DOHH2 (cell line): ENCODE results near the gene PODXL2.

ENCODE experiments used
- H3F3A ChIP-seq: fragments of 200-600 bp; sonication (generic), shearing (Covaris generic); 2 replicates; pipeline ENCODE4 v1.6.0; 2016; ENCODE audit warnings: antibody characterized with exemption, mild to moderate bottlenecking; ENCODE audit not compliant: control insufficient read depth, insufficient read depth
- H3K27ac ChIP-seq: fragments of 200-600 bp; sonication (generic); 2 replicates; pipeline ENCODE4 v1.5.1; 2014; ENCODE audit warnings: low read depth, mild to moderate bottlenecking, low read length, moderate library complexity
- H3K27me3 ChIP-seq: fragments of 200-600 bp; sonication (generic); 2 replicates; pipeline ENCODE4 v1.6.1; 2014; ENCODE audit warnings: mild to moderate bottlenecking, low read length, mixed read lengths; ENCODE audit not compliant: control insufficient read depth
- H3K36me3 ChIP-seq: fragments of 200-600 bp; sonication (generic); 2 replicates; pipeline ENCODE4 v1.6.1; 2014; ENCODE audit warnings: mild to moderate bottlenecking, low read length, moderate library complexity, mixed read lengths; ENCODE audit not compliant: control insufficient read depth
- H3K4me1 ChIP-seq: fragments of 200-600 bp; sonication (generic); 2 replicates; pipeline ENCODE4 v1.6.1; 2014; ENCODE audit warnings: mild to moderate bottlenecking, low read length, mixed read lengths; ENCODE audit not compliant: control insufficient read depth
- H3K4me2 ChIP-seq: fragments of 200-600 bp; sonication (generic); 2 replicates; pipeline ENCODE4 v1.6.0; 2014; ENCODE audit warnings: mild to moderate bottlenecking, low read length, moderate library complexity
- H3K4me3 ChIP-seq: fragments of 200-600 bp; sonication (generic); 2 replicates; pipeline ENCODE4 v1.5.1; 2014; ENCODE audit warnings: mild to moderate bottlenecking, low read length, mixed read lengths
- H3K79me2 ChIP-seq: fragments of 200-600 bp; sonication (generic); 2 replicates; pipeline ENCODE4 v1.6.1; 2014; ENCODE audit warnings: mild to moderate bottlenecking, low read length, mixed read lengths; ENCODE audit not compliant: control insufficient read depth
- H3K9me2 ChIP-seq: fragments of 200-600 bp; sonication (generic); replicated peaks from 2 replicates; pipeline ENCODE4 v1.6.1; 2014; ENCODE audit warnings: mild to moderate bottlenecking, low read length, mixed read lengths; ENCODE audit not compliant: control insufficient read depth
- H3K9me3 ChIP-seq: fragments of 200-600 bp; sonication (generic); 2 replicates; pipeline ENCODE4 v1.6.1; 2014; ENCODE audit warnings: antibody characterized with exemption, low read length, mixed read lengths; ENCODE audit not compliant: control insufficient read depth, insufficient read depth
- H4K20me1 ChIP-seq: fragments of 200-600 bp; sonication (generic); 2 replicates; pipeline ENCODE4 v1.6.0; 2014; ENCODE audit warnings: low read depth, mild to moderate bottlenecking, antibody characterized with exemption, low read length, moderate library complexity; ENCODE audit not compliant: control insufficient read depth, insufficient read depth
- EZH2phosphoT487 ChIP-seq: fragments of 200-600 bp; sonication (generic); IDR thresholded peaks from 2 replicates; pipeline ENCODE4 v1.6.1; 2017; ENCODE audit warnings: borderline replicate concordance, mild to moderate bottlenecking, antibody characterized with exemption, low read length, moderate library complexity, mixed read lengths
- TF ChIP-seq, protein P1 (sequence below): fragments of 200-600 bp; sonication (generic); IDR thresholded peaks from one replicate; pipeline ENCODE4 v1.5.1; 2014; ENCODE audit warnings: antibody characterized with exemption, mild to moderate bottlenecking, low read depth, low read length; ENCODE audit not compliant: poor library complexity, severe bottlenecking

PODXL2 gene

GRCh38 chr3:127665165-127665564, 36.2 kb downstream of the PODXL2 start:
- Histone ChIP-seq H3K79me2 (no peaks in the 10 kb centered on the region), H3K36me3 (no peaks in the 10 kb centered on the region), H3K9me3 (no peaks in the 10 kb centered on the region), H4K20me1 (no peaks in the 10 kb centered on the region), H3K9me2 (no peaks in the 10 kb centered on the region), H3K4me3 (no peak overlapping the region), H3K27me3 (0 out of 2 replicates have a peak, but pooled peaks cover 3% of the 10 kb centered on the region), H3F3A (no peaks in the 10 kb centered on the region), H3K4me1 (no peaks in the 10 kb centered on the region), H3K4me2 (no peak overlapping the region), H3K27ac (no peak overlapping the region)
- TF ChIP-seq, protein P1, sequence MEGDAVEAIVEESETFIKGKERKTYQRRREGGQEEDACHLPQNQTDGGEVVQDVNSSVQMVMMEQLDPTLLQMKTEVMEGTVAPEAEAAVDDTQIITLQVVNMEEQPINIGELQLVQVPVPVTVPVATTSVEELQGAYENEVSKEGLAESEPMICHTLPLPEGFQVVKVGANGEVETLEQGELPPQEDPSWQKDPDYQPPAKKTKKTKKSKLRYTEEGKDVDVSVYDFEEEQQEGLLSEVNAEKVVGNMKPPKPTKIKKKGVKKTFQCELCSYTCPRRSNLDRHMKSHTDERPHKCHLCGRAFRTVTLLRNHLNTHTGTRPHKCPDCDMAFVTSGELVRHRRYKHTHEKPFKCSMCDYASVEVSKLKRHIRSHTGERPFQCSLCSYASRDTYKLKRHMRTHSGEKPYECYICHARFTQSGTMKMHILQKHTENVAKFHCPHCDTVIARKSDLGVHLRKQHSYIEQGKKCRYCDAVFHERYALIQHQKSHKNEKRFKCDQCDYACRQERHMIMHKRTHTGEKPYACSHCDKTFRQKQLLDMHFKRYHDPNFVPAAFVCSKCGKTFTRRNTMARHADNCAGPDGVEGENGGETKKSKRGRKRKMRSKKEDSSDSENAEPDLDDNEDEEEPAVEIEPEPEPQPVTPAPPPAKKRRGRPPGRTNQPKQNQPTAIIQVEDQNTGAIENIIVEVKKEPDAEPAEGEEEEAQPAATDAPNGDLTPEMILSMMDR, result no peak
- no peak for TF ChIP-seq EZH2phosphoT487

DNA sequence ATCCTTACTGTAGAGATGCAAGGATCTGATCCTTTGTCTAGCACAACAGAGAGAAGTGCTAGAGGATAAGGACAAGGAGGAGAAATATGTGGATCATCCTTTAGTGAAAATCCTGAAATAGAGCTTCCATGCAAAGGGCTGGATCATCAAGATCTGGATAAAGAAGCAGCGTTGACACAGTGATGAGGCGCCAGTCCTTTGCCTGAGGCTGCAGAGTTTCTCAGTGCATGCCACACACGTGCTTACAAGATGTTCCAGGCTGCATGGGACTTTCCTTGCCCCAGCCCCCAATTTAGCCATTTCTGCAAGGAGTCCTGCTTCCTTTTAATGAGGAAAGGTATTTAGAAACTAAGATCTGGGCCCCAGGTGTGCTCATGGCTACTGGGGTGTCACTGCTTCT, 36.6 kb downstream of the PODXL2 start:
- Histone ChIP-seq H3K4me3 (no peak overlapping the region), H3K79me2 (no peaks in the 10 kb centered on the region), H3K36me3 (no peaks in the 10 kb centered on the region), H3K27me3 (no peaks in the 10 kb centered on the region), H3K27ac (no peak overlapping the region), H3K9me3 (no peaks in the 10 kb centered on the region), H3K9me2 (no peaks in the 10 kb centered on the region), H3K4me2 (no peak overlapping the region), H3K4me1 (no peaks in the 10 kb centered on the region), H4K20me1 (no peaks in the 10 kb centered on the region), H3F3A (no peaks in the 10 kb centered on the region)
- TF ChIP-seq, protein P1, result no peak
- TF ChIP-seq EZH2phosphoT487, result no peak

DNA sequence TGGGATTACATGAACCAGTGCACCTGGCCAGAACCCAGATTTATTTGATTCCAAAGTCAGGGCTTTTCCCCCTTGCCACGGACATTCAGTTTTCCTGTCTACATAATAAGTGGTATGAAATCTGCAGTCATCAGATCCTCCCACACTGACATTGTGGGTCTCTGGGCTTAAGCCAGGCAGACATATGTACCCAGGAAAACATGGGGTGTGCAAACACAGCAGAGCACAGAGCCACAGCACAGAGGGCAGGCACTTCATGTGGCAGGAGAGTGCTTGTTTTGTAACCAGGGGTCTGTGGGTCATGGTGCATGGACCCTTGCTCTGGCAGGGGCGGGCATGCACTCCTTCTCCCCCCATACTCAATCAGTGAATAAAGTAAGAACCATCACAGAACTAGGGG, 37.7 kb downstream of the PODXL2 start:
- no peaks in the 10 kb centered on the region for H3K9me2 ChIP-seq
- H3K4me2 ChIP-seq, result no peak overlapping the region
- H3K4me1 ChIP-seq, result peaks cover 5% of the 10 kb centered on the region
- H4K20me1 ChIP-seq, result no peaks in the 10 kb centered on the region
- no peaks in the 10 kb centered on the region for H3K27me3 ChIP-seq
- no peaks in the 10 kb centered on the region for H3K36me3 ChIP-seq
- no peaks in the 10 kb centered on the region for H3F3A ChIP-seq
- H3K79me2 ChIP-seq, result no peaks in the 10 kb centered on the region
- no peaks in the 10 kb centered on the region for H3K9me3 ChIP-seq
- TF ChIP-seq EZH2phosphoT487, result no peak
- TF ChIP-seq, protein P1, result no peak
- no peak overlapping the region for H3K4me3 ChIP-seq
- no peak overlapping the region for H3K27ac ChIP-seq
